ENCODE results near the gene ABCC4.
"Not testable (repeated sequence)": the region's sequence is repeated elsewhere in the genome, so short reads cannot be mapped to it uniquely, and the experiment has no call there.

The ABCC4 gene

DNA sequence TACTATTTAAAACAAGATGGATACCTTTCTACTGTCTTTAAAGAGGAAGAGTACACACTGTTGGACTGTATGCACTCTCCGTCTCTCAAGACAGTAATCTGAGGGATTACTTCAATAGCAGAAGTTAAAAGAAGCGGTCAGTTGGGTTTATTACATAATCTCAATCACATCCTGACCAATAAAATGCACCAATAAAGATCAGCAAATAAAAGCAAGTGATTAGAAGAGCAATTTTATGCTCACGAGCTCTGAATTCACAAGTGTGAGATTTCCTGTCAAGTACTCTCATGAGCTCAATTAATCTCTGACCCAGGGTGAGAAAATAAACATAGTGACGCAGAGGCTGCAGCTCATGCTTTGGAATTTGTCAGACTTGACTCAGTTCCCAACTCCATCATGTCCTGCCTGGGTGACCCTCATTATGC is 12.2 kb downstream of the ABCC4 start:
- in situ Hi-C loops (cut with HindIII; ENCODE audit: low pct_unique_long_range_greater_than_20kb, low sequenced_read_pairs): no loop called here
- no peak for TF ChIP-seq JUND (IDR thresholded peaks at IDR 0.05; ENCODE audit: low read depth)
- DNase-seq (ENCODE audit: low read depth in 1 of 2, low spot score in 1 of 2): no peak

DNA sequence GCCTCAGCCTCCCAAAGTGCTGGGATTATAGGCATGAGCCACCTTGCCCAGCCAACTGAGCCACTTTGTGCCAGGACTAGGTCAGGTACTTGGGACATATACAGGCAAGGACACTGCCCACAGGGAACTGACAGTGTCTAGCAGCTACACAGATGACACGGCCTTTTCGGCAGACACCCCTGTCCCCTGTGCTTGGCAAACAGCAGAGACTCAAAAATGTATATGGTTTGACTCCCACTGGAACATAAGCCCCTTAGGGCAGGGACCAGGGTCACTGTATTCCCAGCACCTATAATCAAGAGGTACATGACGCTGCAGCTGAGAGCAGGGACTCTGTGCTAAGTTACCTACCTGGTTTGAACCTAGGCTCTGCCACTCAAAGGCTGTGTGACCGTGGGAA is 16.8 kb downstream of the ABCC4 start:
- TF ChIP-seq JUND (IDR thresholded peaks at IDR 0.05; ENCODE audit: low read depth): no peak
- in situ Hi-C loops (cut with HindIII; ENCODE audit: low pct_unique_long_range_greater_than_20kb, low sequenced_read_pairs): no loop called here
- no peak for DNase-seq (ENCODE audit: low read depth in 1 of 2, low spot score in 1 of 2)

DNA sequence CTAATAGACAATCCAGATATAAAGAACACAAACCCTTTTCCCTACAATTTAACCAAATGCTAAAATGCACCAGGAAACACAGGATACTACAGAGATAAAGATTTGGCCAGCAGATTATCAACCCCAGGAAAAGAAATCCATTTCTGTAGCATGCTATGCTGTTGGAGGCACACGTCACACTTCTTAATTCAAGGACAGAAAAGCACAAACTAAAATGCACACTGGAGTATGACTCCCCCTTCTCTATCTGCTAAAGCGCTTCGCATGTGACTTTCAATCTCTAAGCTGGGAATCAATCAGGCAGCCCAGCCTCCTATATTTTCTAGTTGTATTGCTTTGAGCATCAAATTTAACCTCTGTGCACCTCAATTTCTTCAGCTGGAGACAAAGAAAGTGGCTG is 22.2 kb downstream of the ABCC4 start:
- DNase-seq (ENCODE audit: low read depth in 1 of 2, low spot score in 1 of 2): no peak
- no peak for TF ChIP-seq JUND (IDR thresholded peaks at IDR 0.05; ENCODE audit: low read depth)
- in situ Hi-C loops (cut with HindIII; ENCODE audit: low pct_unique_long_range_greater_than_20kb, low sequenced_read_pairs): no loop called here

DNA sequence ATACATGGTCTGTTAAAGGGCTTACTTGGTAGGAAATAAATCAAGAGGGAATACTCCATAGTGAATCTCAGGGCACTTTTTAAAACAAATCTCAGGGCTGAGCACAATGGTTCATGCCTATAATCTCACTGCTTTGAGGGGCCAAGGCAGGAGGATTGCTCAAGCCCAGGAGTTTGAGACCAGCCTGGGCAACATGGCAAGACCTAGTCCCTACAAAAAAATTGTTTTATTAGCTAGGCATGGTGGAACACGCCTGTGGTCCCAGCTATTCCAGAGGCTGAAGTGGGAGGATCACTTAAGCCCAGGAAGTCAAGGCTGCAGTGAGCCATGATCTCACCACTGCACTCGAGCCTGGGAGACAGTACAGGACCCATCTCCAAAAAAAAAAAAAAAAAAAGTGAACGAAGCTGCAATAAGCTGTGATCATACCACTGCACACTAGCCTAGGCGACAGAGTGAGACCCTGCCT is 25.2 kb downstream of the ABCC4 start:
- no peak for TF ChIP-seq JUND (IDR thresholded peaks at IDR 0.05; ENCODE audit: low read depth)
- in situ Hi-C loops (cut with HindIII; ENCODE audit: low pct_unique_long_range_greater_than_20kb, low sequenced_read_pairs): no loop called here

GRCh38 chr13:95275322-95276036 is 25.8 kb downstream of the ABCC4 start:
- in situ Hi-C loops (cut with HindIII; ENCODE audit: low pct_unique_long_range_greater_than_20kb, low sequenced_read_pairs): no loop called here
- no peak for DNase-seq (ENCODE audit: low read depth in 1 of 2, low spot score in 1 of 2)
- no peak for TF ChIP-seq JUND (IDR thresholded peaks at IDR 0.05; ENCODE audit: low read depth)

More for the DNA sequence above, 25.2 kb downstream of the ABCC4 start:
- DNase-seq (ENCODE audit: low read depth in 1 of 2, low spot score in 1 of 2): no peak

- in situ Hi-C loops (cut with HindIII; ENCODE audit: low pct_unique_long_range_greater_than_20kb, low sequenced_read_pairs); DNase-seq (ENCODE audit: low read depth in 1 of 2, low spot score in 1 of 2): not testable (repeated sequence)
Observed at GRCh38 chr13:95273592-95274132, 27.6 kb downstream of the ABCC4 start.

DNA sequence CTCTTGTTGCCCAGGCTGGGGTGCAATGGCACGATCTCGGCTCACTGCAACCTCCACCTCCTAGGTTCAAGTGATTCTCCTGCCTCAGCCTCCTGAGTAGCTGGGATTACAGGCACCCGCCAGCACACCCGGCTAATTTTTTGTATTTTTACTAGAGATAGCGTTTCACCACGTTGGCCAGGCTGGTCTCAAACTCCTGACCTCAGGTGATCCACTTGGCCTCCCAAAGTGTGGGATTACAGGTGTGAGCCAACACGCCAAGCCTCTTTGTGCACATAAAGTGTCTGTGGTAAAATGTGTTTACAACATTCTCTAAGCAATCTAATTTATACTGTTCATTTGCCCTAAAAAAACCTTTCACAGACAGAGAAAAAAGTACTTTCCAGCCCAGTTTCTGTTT is 29.2 kb downstream of the ABCC4 start:
- DNase-seq (ENCODE audit: low read depth in 1 of 2, low spot score in 1 of 2); in situ Hi-C loops (cut with HindIII; ENCODE audit: low pct_unique_long_range_greater_than_20kb, low sequenced_read_pairs): not testable (repeated sequence)

DNA sequence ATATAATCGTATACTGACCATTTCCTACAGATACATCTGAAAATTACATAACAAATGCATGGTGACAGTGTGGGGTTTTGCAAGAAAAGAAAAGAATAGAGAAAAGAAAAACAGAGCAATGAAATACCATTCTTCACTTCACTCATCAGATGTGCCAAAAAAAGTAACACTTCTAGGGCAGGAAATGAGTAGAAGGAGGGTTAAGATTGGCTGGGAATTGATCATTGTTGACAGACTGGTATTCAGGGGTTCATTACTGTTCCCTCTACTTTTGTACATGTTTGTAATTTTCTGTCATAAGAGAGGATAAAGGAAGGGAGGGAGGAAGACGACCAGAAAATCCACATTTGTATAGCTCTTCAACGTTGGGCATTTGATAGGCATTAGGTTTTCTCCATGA is 31.5 kb downstream of the ABCC4 start:
- DNase-seq (ENCODE audit: low read depth in 1 of 2, low spot score in 1 of 2): no peak
- in situ Hi-C loops (cut with HindIII; ENCODE audit: low pct_unique_long_range_greater_than_20kb, low sequenced_read_pairs): no loop called here
- no peak for TF ChIP-seq JUND (IDR thresholded peaks at IDR 0.05; ENCODE audit: low read depth)

DNA sequence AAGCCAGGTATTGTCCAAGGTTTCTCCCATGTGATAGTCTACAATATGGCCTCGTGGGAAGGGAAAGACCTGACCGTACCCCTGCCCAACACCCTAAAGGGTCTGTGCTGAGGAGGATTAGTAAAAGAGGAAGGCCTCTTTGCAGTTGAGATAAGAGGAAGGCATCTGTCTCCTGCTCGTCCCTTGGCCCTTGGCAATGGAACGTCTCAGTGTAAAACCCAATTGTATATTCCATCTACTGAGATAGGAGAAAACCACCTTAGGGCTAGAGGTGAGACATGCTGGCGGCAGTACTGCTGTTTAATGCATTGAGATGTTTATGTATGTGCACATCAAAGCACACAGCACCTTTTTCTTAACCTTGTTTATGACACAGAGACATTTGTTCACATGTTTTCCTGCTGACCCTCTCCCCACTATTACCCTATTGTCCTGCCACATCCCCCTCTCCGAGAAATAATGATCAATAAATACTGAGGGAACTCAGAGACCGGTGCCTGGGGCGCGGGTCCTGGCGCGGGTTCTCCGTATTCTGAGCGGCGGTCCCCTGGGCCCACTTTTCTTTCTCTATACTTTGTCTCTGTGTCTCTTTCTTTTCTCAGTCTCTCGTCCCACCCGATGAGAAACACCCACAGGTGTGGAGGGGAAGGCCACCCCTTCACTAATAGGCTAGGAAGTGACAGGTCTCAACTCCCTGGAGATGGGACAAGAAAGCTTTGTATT is 32.7 kb downstream of the ABCC4 start:
- in situ Hi-C loops (cut with HindIII; ENCODE audit: low pct_unique_long_range_greater_than_20kb, low sequenced_read_pairs); DNase-seq (ENCODE audit: low read depth in 1 of 2, low spot score in 1 of 2): not testable (repeated sequence)

DNA sequence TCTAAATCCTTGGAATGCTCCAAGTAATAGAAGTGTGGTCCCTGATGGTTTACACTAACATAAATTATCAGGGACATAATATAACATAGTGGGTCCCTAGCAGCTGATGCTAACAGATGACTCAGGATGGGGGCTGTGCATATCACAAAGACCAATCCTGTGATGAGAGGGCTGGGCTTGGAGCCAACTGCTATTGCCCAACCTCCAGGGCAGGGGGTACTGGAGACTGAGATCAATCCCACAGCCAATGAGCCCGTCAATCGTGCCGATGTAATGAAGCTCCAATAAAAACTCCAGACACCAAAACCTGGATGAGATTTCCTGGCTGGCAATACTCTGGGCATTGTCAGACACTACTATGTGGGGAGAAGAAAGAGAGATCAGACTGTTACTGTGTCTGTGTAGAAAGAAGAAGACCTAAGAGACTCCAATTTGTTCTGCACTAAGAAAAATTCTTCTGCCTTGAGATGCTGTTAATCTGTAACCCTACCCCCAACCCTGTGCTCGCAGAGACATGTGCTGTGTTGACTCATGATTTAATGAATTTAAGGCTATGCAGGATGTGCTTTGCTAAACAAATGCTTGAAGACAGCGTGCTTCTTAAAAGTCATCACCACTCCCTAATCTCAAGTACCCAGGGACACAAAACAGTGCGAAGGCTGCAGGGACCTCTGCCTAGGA is 33.4 kb downstream of the ABCC4 start:
- no peak for DNase-seq (ENCODE audit: low read depth in 1 of 2, low spot score in 1 of 2)

DNA sequence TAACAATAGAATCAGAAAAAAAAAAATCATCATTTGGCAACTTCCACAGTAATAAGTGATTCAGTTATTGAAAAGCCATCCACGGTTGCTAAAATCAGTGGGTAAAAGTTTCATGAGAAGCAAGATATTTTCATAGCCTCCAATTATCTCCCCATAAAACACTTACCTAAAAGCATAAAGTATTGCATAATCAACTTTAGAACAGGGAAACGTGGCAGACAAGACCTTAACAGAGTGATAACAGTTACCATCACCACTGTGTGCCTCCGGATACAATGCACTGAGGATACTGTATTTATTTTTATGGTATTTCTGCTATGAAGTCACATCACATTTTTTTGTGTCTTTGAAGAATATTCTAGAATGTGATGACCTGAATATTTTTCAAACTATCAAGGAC is 37.0 kb downstream of the ABCC4 start:
- TF ChIP-seq JUND (IDR thresholded peaks at IDR 0.05; ENCODE audit: low read depth): no peak
- in situ Hi-C loops (cut with HindIII; ENCODE audit: low pct_unique_long_range_greater_than_20kb, low sequenced_read_pairs): no loop called here
- DNase-seq (ENCODE audit: low read depth in 1 of 2, low spot score in 1 of 2): no peak

More for the DNA sequence above, 33.4 kb downstream of the ABCC4 start:
- in situ Hi-C loops (cut with HindIII; ENCODE audit: low pct_unique_long_range_greater_than_20kb, low sequenced_read_pairs): no loop called here
- TF ChIP-seq JUND (IDR thresholded peaks at IDR 0.05; ENCODE audit: low read depth): no peak

DNA sequence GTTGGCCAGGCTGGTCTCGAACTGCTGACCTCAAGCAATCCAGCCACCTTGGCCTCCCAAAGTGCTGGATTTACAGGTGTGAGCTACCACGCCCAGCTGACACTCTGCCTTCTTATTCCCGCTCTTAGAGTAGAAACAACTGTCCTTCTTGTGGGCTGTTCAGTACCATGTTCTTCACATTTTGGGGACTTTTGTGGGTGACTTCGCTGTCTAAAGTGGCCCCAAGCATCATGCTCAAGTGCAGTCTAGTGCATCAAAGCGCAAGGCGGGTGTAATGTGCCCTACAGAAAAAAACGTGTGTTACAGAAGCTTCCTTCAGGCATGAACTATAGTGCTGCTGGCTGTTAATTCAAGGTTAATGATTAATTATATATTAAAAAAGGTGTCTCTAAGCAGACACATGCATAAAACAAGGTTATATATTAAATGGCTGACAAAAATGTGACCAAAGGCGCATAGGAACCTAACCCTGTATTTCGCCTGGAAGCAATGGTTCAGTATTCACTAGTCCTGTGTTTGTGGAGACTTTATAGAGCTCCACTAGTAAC is 38.3 kb downstream of the ABCC4 start:
- in situ Hi-C loops (cut with HindIII; ENCODE audit: low pct_unique_long_range_greater_than_20kb, low sequenced_read_pairs): no loop called here
- DNase-seq (ENCODE audit: low read depth in 1 of 2, low spot score in 1 of 2): no peak
- no peak for TF ChIP-seq JUND (IDR thresholded peaks at IDR 0.05; ENCODE audit: low read depth)

Measured in T47D (cell line).